Activated T-helper 1 cell treated with Interleukin-2 at 50 U/mL for 16 hours (primary cell): Measurements from ENCODE around the gene RSU1.
"Not testable (repeated sequence)": the region's sequence is repeated elsewhere in the genome, so short reads cannot be mapped to it uniquely, and the experiment has no call there.

ENCODE experiments used
- DNase-seq: peaks from one replicate; pipeline ENCODE4 v3.0.0-alpha.2; 2020; ENCODE audit warnings: low read depth

RSU1 gene

GRCh38 chr10:16780338-16780880, 36.8 kb downstream of the RSU1 start:
- DNase-seq: no peak

GRCh38 chr10:16779384-16779915, 37.8 kb downstream of the RSU1 start:
- no peak for DNase-seq

GRCh38 chr10:16777473-16778370, 39.5 kb downstream of the RSU1 start:
- no peak for DNase-seq

GRCh38 chr10:16776896-16777295, 40.3 kb downstream of the RSU1 start:
- DNase-seq: no peak

- no peak for DNase-seq
Measured at GRCh38 chr10:16773334-16773733, 43.9 kb downstream of the RSU1 start.

- DNase-seq: no peak
Measured at GRCh38 chr10:16770670-16771069, 46.6 kb downstream of the RSU1 start.

GRCh38 chr10:16770141-16770540, 47.1 kb downstream of the RSU1 start:
- DNase-seq: no peak

GRCh38 chr10:16769331-16769730, 47.9 kb downstream of the RSU1 start:
- no peak for DNase-seq

- no peak for DNase-seq
Measured at GRCh38 chr10:16768702-16769101, 48.5 kb downstream of the RSU1 start.

- no peak for DNase-seq
Measured at GRCh38 chr10:16765509-16766375, 51.5 kb downstream of the RSU1 start.

GRCh38 chr10:16761300-16761699, 55.9 kb downstream of the RSU1 start:
- DNase-seq: no peak

- DNase-seq: no peak
Measured at GRCh38 chr10:16756561-16757221, 60.5 kb downstream of the RSU1 start.

- no peak for DNase-seq
Measured at GRCh38 chr10:16754765-16755164, 62.5 kb downstream of the RSU1 start.

- not testable (repeated sequence) for DNase-seq
Measured at GRCh38 chr10:16752849-16753248, 64.4 kb downstream of the RSU1 start.

GRCh38 chr10:16752099-16752498, 65.1 kb downstream of the RSU1 start:
- no peak for DNase-seq

- no peak for DNase-seq
Measured at GRCh38 chr10:16751244-16751643, 66.0 kb downstream of the RSU1 start.

GRCh38 chr10:16750461-16750860, 66.8 kb downstream of the RSU1 start:
- no peak for DNase-seq

- no peak for DNase-seq
Measured at GRCh38 chr10:16748749-16749148, 68.5 kb downstream of the RSU1 start.

- DNase-seq: no peak
Measured at GRCh38 chr10:16746856-16747255, 70.4 kb downstream of the RSU1 start.

GRCh38 chr10:16745061-16745460, 72.2 kb downstream of the RSU1 start:
- DNase-seq: no peak

- DNase-seq: no peak
Measured at GRCh38 chr10:16742165-16742960, 74.9 kb downstream of the RSU1 start.
